ENCODE data around the gene CRKL.
"Not testable (repeated sequence)": the region's sequence is repeated elsewhere in the genome, so short reads cannot be mapped to it uniquely, and the experiment has no call there.

CRKL gene, protein sequence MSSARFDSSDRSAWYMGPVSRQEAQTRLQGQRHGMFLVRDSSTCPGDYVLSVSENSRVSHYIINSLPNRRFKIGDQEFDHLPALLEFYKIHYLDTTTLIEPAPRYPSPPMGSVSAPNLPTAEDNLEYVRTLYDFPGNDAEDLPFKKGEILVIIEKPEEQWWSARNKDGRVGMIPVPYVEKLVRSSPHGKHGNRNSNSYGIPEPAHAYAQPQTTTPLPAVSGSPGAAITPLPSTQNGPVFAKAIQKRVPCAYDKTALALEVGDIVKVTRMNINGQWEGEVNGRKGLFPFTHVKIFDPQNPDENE

DNA sequence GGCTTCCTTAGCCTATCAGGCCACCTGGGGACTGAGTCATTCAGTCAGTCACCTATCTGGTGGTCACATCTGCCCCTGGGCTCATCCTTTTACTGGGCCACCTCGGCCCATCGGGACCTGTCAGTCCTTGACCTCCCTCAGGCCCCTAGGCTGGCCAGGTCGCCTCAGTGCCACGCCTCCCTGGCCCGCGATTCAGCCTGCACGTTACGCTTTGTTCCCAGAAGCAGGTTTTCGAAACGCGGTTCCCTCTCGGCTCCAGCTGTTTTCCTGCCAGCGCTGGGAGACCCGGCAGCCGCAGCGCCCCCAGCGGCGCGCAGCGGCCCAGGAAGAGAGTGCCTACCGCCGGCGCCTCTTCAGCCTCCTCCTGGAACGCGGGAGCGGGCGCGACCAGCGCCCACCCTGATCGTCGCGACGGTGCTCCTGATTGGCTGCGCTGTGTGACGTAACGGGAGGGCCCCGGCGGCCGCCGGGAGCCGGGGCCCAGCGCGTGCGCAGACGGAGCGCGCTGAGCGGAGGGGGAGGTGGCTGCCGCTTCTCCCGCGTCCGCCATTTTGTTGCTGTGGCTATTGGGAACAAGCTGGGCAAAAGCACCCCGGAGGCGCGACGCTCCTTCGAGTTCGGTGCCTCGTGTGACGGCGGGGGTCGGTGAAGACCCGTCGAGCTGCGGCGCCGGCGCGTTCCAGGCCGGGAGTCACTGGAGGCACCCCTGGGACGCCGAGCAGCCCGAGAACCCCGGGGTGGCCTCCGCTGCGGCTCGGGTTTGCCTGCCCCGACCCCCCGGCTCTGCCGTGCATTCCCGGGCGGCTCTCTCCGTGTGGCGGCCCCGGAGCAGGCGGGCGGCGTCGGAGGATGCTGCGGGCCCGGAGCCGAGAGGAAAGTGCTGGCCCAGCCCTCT, at the start of gene CRKL:
CRKL (plus strand) TSS at position 492 of the 895 bp plus-strand sequence. CDS start 528 bp downstream, outside the sequence.
- DNase-seq = peak; percentile 96

GRCh38 chr22:20868025-20868962, 48.9 kb upstream of the CRKL start:
- no peak for DNase-seq

DNA sequence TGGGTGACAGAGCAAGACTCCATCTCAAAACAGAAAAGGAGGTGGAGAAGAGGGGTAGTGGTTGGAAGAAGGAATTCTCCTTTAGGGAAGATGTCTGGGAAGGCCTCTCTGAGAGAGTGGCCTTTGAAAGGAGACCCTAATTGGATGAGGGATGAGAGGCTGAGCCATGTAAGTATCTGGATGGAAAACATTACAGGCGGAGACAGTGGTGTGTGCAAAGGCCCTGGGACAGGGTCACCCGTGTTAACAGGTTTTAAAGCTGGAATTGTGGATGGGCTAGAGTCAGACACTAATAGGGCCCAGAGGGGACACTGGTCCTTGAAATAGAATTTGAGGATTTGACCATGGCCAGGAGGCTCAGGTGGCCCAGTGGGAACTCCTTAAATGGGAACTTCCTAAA, 48.0 kb upstream of the CRKL start:
- DNase-seq = no peak

DNA sequence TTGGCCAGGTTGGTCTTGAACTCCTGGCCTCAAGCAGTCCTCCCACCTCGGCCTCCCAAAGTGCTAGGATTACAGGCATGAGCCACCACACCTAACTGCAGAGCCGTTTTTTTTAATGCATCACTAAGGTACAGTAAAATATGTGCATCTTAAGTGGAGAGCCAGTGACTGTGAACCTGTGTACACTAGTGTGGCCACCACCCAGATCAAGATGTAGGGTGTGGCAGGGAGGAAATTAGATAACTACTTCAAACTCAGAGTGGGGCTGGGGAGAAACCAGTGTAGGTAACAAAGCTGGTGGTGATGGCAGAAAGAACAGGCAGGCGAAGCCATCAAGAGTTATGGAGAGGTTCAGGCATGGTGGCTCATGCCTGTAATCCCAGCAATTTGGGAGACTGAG, 44.0 kb upstream of the CRKL start:
- no peak for DNase-seq

GRCh38 chr22:20875296-20875695, 41.9 kb upstream of the CRKL start:
- no peak for DNase-seq

GRCh38 chr22:20877715-20878114, 39.5 kb upstream of the CRKL start:
- DNase-seq = no peak

DNA sequence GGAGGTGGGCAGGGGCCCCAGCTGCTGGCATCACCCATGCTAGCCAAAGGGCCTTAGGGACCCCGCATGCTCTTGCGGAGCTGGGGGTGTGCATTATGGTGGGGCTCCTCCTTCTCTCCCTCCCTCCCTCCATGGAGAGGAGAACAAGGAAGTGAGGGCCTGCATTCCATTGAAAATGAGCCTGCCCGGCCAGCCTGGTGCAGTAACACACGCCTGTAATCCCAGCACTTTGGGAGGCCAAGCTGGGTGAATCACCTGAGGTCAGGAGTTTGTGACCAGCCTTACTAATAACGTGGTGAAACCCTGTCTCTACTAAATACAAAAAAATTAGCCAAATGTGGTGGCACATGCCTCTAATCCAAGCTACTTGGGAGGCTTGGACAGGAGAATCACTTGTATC, 36.0 kb upstream of the CRKL start:
- DNase-seq = no peak

GRCh38 chr22:20881869-20882815, 35.1 kb upstream of the CRKL start:
- no peak for DNase-seq

GRCh38 chr22:20882855-20883254, 34.4 kb upstream of the CRKL start:
- no peak for DNase-seq

DNA sequence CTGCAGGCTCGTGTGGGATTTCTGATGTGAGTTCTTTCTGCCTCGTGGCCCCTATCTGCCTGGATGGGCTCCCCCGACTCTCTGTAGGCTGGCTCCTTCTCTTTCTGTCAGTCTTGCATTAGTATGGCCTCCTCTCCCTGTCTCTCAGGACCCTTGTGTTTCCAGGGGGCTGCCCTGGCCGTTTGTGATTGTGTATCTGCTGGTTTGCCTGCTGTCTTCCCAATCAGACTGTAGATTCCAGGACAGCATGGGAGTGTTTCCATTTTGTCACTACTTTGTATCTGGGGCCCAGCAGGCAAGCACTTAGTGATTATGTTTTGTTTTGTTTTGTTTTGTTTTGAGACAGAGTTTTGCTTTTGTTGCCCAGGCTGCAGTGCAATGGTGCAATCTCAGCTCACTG, 32.8 kb upstream of the CRKL start:
- no peak for DNase-seq

DNA sequence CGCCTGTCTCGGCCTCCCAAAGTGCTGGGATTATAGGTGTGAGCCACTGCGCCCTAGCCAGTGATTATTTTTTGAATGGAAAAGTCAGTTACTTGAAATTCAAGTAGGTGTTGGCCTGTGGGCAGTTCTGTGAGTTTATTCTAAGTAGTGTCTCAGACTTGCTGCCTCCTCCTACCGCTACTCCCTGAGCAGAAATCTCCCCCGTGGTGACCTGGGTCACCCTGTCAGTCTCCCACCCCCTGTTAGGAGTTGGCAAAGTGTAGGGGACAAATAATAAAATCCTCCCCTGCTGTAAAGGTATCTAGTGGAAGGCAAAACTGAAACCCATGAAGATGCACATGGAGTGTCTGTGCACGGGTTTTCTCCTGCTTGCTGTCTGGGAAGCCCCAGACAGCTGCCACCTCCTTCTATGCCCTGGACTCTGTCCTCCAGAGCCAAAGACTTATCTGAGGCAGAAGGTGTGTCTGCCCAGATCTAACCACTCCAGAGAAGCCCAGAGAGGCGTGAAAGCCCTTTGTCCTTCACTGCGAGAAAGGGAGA, 32.1 kb upstream of the CRKL start:
- DNase-seq = no peak

- peak; percentile 85 to 90 for DNase-seq
These were observed 31.5 kb upstream of the CRKL start for GRCh38 chr22:20885557-20886323.

DNA sequence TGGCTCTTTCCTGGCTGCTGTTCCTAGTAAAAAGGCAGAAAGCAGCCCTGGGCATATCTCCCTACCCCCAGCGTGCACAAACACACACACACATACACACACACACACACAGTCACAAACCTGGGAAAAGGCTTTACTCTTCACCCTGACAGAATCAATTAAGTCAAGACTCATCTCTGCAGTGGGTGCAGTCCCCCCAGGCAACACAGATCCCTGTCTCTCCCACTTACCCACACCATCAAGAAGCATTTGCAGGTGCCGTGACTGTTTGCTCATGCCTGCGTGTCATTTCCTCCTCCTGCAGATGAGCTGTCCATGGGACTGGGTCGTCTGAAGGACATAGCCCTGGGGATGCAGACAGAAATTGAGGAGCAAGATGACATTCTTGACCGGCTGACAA, 29.8 kb upstream of the CRKL start:
- DNase-seq = no peak

GRCh38 chr22:20889025-20889704, 28.0 kb upstream of the CRKL start:
- DNase-seq = peak in 1 of 2 experiments; percentile 6

GRCh38 chr22:20889904-20890540, 27.2 kb upstream of the CRKL start:
- DNase-seq = no peak

- no peak for DNase-seq
These were observed 26.2 kb upstream of the CRKL start for GRCh38 chr22:20890975-20891374.

DNA sequence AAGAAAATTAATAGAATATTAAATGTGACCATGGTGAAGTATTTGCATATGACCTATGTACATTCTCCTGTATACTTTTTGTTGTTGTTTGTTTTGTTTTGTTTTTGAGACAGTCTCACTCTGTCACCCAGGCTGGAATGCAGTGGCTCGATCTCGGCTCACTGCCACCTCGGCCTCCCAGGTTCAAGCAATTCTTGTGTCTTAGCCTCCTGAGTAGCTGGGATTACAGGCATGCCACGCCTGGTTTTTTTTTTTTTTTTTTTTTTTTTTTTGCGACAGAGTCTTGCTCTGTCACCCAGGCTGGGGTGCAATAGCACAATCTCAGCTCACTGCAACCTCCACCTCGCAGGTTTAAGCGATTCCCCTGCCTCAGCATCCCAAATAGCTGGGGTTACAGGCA, 19.5 kb upstream of the CRKL start:
- not testable (repeated sequence) for DNase-seq

DNA sequence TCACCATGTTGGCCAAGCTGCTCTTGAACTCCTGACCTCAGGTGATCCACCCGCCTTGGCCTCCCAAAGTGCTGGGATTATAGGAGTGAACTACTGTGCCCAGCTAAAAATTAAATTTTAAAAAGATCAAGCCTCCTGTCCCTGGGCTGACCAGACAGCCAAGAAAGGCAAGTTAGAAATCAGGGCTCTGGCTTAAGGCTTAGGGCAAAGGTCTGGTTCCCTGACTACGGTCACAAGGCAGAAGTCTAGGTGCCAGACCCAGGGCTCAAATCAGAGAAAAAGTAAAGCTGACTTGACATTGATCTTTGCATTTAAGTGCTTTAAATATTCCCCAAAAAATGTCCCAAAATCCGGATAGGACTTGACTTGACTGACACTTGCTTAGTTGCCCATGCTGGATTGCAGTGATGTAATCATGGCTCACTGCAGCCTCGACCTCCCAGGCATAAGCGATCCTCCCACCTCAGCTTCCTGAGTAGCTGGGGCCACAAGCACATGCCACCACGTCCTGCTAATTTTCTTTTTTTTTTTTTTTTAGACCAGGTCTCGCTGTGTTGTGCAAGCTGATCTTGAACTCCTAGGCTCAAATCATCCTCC, 17.3 kb upstream of the CRKL start:
- DNase-seq = no peak
